HG03103 (cell line): ENCODE results near the gene AKTIP.
"Not testable (repeated sequence)": the region's sequence is repeated elsewhere in the genome, so short reads cannot be mapped to it uniquely, and the experiment has no call there.

Source experiments
- ATAC-seq: cut with Tn5 transposase; IDR thresholded peaks from one replicate; pipeline ENCODE4 v1.9.1; 2021; ENCODE audit warnings: low read depth; ENCODE audit not compliant: unreplicated experiment

Gene AKTIP

DNA sequence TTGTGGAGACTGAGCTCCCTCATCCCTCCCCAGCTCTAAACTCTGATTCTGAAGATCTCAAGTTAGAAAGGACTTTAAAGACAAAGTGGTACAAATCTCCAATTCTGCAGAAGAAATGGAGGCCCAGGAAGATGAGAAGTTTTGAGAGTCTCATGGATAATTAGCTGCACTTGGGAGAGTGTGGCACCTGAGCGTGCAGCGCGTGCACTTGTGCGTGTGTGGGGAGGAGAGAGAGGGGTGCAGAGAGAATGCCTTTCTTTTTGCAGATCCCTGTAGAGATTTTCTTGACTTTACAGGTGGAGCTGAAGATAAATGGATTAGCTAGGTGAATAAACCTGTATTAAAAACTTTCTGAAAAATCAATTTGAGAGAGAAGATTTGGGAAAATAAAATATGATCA is 14.8 kb upstream of the AKTIP start:
- ATAC-seq: no peak

DNA sequence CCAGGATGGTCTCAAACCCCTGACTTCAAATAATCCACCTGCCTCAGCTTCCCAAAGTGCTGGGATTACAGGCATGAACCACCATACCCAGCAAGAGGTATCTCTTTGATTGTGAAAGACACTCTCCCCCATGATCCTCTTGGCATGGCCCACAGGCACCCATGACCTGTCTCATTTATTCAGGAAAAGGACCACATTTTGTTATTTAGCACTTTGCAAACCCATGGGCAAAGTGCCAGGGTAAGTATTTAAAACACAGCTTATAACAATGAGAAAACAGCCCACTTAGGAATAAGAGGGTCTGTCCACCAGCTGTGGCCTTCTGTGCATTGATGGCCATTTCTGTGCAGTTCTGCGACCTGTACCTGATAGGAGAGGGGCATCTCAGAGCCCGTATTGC is 12.8 kb upstream of the AKTIP start:
- no peak for ATAC-seq

DNA sequence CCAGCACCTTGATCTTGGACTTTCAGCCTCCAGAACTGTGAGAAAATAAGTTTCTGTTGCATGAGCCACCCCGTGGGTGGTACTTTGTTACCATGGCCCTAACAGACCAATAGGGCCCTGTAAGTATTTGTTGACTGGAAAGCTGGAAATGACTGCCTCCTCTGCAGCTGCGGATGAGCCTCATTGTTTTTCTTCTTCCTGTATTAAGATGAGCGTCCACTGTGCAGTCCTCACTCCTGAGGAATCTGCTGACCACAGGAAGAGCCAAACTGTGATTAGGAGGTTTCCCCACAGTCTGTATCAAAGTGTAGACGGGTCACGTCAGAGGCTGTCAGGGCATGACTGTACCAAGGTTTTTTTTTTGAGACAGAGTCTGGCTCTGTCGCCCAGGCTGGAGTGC is 12.2 kb upstream of the AKTIP start:
- no peak for ATAC-seq

DNA sequence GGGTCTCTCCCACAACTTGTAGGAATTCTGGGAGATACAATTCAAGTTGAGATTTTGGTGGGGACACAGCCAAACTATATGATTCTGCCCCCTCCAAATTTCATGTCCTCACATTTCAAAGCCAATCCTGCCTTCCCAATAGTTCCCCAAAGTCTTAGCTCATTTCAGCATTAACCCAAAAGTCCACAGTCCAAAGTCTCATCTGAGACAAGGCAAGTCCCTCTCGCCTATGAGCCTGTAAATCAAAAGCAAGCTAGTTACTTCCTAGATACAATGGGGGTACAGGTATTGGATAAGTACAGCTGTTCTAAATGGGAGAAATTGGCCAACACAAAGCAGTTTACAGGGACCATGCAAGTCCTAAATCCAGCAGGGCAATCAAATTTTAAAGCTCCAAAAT is 9.8 kb upstream of the AKTIP start:
- not testable (repeated sequence) for ATAC-seq

DNA sequence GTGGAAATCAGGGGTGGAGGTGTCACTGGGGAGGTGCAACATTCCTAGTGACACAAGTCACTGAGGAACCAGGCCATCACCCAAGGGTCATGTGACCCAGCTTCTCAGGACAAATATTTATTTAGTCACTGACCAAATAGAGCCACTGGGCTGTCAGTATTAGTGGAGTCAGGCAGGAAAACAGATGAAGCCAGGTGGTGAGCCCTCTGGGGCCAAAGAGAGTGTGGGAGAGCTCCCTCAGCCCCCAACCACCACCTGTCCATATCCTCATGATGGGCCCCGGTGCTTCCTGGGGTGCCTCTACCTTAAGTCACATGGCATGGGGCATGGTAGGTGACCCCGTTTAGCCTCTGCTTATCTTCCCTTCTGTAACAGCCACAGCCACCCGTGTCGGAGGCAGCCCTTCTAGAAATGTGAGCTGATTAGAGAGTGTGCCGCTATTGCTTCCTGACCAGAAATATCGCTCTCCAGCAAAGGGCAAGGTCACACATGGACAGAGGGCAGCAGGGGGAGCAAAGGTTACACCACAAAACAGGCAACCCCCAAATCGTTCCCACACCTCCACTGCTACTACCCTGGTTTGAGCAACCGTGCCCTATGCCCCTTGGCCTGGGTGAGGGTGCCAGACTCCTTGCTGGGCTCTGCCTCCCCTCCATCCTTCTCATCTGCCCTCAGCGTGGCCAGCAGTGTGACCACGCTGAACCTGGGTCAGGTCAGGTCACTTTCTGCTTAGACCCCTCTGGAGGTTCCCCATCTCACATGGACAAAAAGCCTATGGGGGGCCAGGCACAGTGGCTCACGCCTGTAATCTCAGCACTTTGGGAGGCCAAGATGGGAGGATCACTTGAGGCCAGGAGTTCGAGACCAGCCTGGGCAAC is 8.6 kb upstream of the AKTIP start:
- no peak for ATAC-seq

DNA sequence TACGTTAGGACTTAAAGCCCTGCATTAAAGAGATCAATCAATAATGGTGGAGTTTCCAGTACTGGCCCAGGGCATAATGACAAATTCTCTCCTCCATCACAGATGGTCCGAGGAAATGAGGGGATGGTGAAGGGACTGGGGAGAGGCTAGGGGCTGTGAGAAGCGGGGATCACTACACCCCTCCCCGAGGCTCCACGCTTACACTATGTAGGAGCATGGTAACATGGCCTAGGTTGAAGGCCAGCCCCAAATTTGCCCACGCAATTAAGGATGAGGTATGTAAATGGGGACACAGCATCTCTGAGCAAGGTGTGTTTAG is 8.0 kb upstream of the AKTIP start:
- no peak for ATAC-seq

DNA sequence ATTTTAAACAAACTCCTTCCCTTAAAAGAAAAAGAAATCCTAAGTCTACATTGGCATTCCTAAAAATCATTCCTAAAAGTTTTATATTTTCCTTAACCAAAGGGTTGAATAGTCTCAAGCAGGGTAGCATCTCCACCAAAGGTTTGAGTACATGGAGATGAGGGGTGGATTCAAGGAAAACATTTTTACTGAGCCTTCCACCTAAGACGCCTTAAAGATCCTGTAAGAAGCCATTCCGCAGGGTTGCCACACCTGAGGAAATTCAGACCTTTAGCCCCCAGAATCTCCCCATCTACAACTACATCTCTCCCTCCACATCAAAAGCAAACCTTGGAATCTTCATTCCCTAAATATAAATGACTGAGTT is 7.7 kb upstream of the AKTIP start:
- ATAC-seq: peak; percentile 11

DNA sequence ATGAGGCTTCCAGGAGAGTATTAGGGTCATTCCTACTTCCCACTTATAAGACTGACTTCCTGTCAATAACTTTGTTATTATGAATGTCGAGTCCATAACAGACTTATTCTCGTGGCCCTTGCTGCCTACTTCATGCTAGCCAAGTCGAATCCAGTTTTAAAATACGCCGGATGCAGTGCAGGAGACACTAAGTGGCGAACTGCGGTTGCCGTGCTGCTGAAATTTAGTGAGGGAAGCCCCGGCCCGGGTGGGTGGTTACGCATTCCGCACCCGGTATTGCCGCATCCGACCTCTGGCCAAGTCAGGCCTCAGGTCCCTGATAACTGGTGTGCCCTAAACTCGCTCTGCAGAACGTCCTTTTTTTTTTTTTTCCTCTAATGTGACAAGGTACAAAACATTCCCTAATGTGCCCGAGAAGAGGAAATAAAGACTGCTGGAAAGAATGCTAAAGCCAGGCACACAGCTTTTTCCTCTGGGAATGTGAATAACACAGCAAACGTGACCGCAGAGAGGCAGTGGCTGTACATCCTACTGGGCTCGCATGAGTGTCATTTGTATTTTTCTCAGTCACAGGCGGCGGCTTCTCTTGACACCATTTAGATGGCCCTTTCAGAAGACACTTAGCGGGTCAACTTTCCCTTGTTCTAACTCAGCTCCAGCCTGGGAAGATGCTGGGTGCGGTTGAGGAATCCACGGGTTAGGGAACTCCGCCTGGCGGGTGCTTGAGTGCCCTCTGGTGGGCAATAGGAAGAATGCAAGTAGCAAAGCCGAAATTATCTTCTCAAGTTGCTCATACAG is 7.1 kb upstream of the AKTIP start:
- ATAC-seq: peak; percentile 73

DNA sequence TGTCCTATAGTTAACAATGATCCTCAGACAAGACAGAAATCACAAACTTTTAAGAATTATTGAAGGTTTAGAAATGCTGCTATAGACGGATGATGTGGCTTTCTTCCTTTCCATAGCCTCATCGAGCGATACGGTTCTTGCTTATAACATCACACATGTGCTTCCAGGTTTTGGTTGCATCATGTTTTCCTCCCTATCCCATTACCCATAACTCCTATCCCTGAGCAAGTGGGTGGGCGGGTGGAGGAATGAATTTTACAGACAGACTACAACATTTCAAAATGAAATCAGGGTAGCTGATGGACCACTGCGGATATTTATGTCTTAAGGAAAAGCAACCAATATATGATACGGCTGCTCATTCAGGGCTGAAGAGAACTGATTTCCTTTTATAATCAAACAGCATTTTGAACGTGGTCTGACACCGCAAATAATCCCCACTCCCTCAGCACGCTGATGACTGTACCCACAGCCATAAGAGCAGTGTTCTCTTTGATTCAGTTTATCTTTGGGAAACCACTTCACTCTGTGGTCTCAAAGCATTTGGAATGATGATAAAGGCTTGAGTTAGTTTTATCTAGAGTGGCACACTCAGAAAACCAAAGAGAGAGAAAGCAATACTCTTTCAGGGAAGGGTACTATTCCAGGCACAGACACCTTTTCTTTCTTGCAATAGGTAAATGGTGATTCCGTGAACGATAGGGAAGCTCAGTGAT is 4.6 kb upstream of the AKTIP start:
- no peak for ATAC-seq

DNA sequence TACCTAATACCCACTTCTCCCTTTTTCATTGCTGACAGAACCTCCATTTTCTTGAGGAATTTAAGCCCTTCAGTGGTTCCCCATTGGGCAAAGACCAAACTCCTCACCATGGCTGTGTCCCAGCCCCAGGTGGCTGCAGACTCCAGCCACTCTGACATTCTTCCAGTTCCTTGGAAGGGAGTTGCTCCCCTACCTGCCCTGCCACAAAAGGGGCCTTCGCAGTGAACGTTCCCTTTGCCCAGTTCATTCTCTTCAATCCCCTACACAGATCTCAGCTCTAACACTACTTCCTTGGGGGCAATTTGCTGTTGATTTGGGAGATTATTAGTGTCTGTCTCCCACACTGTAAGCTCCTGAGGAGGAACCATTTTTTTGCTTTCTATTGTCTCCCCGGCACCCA is 3.2 kb upstream of the AKTIP start:
- no peak for ATAC-seq

DNA sequence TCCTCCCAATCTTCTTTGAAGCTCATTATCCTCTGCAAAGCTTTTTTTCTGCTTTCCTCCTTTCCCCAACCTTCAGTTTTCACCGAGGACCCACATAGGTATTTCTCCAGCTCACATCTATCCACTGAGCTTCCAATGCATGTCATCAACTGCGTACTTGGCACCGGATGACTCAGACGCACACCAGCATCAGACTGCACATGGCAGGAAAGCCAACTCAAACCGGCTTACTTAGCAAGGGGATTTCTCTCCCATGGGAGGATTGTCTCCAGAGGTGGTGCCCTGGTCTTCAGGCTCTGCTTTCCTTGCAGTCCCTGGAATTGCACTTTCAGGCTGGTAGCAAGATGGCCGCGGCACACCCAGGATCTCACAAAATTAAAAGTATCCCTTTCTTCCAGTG is 1.7 kb upstream of the AKTIP start:
- ATAC-seq: no peak

DNA sequence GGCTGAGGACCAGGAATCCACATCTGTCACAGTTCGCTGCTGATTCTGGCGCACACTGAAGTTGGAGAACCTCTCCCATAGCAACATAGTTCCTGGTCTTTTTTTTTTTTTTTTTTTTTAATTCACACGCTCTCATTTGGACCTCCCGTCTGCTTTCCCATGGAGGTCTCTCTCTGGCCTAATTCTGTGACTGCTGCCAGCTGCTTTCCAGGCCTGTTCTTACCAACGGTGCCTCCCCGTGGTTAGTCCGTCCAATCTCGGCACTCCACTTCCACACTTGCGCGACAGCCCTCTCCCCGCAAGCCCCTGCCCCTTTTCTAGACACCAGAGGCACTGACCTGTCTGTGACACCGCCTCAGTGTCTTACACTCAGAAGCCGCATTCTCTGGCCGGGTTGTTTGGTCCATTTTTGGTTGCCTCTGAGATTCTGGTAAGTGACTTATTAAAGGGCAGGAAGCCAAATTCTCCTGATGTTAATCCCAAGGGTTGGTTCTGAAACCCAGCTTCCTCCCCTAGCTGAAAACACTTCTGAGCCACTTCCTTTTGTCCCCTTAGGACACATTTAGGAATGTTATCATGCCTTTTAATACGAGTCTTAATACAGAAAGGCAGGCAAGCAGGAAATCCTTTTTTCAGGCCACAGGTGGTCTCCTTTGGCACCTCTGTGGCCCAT is 1.1 kb upstream of the AKTIP start:
- ATAC-seq: no peak

DNA sequence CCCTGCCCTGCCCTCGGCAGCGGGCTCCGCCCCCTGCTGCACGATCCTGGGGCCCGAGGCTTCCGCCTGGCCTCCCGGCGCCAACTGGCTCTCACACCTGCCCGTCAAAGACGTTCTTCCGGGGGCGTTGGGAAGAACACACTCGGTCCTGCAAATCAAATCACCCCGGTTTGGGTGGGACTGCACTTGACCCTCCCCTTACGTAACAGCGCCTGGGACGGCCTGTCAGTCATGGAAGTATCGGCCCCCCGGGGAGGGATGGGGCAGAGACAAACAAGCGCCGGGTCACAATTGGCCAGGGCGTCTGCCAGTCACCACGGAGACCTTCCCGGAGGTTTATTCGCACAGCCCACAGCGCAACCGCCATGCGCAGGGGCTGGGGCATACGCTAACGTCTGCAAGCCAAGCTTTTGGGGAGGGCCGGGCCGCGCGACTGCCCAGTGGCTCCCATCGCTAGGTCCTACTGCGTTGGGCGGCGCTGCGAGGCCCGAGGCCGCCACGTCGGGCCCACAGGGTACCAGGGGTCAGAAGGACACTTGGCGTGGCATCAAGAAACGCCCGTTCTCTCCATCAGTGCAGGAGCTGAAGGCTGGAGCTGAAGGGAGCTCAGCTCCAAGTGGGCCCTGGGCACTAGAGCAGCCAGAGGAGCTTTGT is 388 bp upstream of the AKTIP start:
- peak; percentile 93 for ATAC-seq

DNA sequence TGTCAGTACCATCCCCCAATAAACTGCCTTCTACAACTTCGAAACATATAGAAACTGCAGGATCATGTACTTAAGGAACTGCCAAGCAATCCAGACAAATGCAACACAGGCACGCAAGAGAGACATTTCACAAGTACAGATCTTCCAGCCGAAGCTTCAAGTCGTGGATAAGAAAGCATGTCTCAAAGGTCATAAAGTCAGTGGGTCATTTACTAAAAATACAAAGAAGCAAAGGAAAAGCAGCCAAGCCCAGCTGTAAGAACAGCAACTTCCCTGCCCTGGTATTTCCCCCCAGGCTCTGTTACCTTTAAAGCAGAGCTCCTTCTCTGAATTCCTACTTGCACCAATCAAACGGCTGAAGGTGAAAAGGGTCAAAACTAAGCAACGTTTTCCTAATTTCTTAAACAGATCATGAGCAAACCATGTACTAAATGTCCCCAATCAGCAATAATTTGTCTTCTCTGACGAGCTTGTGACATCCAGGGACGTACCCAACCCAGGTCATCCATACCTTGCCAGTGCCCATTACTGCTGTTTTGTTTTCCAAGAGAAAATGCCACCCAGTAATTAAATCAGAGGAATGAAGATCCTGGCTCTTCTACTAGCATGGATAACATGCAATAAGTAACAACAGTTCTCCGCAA is 1.7 kb downstream of the AKTIP start:
- no peak for ATAC-seq

DNA sequence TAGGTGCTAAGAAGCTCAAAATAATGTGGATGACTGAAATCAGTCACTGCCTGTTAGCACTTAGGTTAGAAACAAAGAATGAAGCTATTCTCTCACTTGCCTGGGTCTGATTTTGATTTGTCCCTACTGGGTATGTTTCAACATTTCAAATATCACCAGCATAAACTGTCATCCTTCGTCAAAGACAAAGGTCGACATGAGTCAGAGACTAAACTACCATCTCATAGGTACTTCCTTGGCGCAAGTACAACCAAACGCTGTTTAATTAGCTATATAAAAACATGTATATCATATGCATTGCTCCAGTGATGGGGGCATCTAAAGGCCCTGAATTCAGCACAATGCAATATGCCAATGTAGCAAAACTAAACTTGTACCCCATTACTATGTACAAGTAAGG is 4.0 kb downstream of the AKTIP start:
- no peak for ATAC-seq

DNA sequence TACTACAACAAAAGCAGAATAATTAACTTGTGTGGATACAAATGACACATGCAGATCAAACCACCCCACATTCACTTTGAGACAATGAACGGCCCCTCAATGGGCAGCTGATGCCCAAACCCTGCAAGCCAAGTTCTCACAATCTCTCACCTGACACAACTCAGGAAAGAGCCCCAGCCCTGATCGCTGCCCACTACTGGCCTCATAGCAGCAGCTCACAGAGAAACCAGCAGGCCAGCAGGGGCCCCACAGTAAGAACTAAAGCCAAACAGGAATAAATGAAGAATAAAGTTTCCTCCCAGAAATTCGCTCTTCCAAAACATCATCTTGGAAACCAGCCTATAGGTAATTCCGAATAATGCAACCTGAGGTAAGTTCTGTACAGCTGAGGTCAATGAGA is 7.7 kb downstream of the AKTIP start:
- ATAC-seq: no peak

DNA sequence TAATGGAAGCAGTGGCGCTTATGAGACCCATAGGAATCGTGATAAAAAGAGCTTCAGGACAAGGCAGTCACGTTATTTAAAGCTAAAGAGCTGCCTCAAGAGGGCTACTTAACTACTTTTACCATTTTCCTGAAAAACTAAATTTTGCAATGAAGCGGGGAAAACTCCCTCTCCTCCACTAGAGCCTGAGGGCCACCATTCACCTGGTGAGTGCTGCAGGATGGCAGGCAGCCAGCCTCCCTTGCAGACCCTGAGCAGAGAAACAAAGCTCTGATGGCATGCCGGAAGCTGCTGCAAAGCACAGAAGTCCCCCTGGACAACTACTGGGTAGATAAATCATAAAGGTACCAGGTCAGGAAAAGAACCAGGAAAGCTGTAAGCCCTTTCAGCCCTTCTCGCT is 8.4 kb downstream of the AKTIP start:
- no peak for ATAC-seq

DNA sequence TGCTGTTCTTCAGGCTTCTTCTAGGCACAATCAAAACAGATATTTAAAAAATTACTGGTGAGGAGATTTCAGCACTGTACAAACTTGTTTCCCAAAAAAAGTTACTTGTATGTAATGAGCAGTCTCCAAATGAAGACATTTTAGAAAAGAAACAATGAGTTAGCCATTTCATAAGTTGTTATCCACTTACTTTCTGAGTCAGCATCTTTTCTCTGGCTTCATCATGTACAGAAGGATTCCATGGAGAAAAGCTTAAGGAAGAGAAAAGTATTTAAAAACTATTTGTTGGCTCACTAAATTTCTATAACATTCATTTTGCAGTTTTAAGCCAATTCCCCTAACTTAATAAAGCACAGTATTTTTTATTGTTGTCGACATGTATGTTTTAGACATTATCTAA is 10.5 kb downstream of the AKTIP start:
- ATAC-seq: no peak

DNA sequence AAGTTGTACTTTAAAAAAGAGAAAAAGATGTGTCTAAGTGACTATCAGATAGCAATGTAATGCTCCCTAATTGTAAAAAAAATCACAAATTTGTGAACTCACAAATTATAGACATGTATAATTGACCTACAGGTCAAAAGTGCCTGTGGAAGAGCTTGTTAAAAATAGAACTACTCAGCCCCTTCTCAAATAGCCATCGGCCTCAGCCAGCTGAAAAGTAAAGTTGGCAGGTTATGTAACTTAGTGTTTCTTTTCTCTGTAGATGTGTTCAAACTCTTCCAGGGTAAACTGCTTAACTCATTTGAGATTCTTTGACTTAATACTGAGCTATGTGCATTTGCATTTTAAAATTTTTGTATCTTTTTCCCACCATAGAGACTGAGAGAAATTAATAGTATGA is 13.3 kb downstream of the AKTIP start:
- no peak for ATAC-seq

DNA sequence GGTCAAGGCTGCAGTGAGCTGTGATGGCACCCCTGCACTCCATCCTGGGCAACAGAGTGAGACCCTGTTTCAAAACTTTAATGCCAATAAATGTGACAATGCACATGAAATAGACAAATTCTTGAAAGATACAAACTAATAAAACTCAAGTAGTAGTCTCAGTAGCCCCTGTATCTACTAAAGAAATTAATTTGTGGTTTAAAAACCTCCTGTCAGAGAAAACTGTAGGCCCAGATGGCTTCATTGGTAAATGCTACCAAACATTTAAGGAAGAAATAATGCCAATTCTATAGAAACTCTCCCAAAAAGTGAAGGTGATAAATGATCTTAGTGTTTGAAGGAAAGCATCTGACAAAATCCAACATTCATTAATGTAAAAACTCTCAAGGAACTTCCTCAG is 16.8 kb downstream of the AKTIP start:
- no peak for ATAC-seq
